ENCODE data around the gene PTCH1. TPM values are rescaled to one million over a fixed set of nuclear protein-coding genes. Genes with fewer than 3 reads are reported as not detected.

PTCH1 gene
- total and polyA plus RNA-seq, 2 experiments from 2014 or later, result 36.8 to 44.1 TPM

DNA sequence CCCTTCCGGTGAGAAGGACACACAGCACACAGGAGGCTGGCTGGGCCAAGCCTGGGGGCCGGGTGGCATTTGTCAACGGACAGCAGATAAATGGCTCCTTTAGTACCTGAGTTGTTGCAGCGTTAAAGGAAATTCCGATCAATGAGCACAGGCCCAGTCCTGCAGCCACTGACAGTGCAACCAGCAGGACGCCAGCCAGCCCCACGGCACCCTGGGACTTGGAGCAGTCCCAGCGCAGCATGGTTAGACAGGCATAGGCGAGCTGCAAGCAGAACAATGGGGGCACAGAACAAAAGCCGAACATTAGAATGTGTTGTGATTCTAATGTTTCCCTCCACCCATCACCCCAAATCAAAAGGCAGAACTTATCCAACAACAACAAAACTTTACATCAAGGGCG is 39.3 kb downstream of the PTCH1 start:
- Histone ChIP-seq H3K9me3 (ENCODE audit: low read depth) (no peaks in the 10 kb centered on the region), H3K79me2 (peaks cover 95% of the 10 kb centered on the region), H3K27me3 (no peaks in the 10 kb centered on the region), H2AFZ (no peak overlapping the region), H3K4me2 (no peak overlapping the region), H3K36me3 (replicated peaks; ENCODE audit: insufficient read depth, low read depth) (peaks cover 3% of the 10 kb centered on the region), H4K20me1 (ENCODE audit: insufficient read depth, poor library complexity, severe bottlenecking) (peaks cover 66% of the 10 kb centered on the region), H3K4me3 (no peak overlapping the region), H3K4me1 (ENCODE audit: insufficient read depth) (no peaks in the 10 kb centered on the region), H3K9me2 (replicated peaks; ENCODE audit: insufficient read depth) (no peaks in the 10 kb centered on the region), H3K27ac (no peak overlapping the region)
- no peak for DNase-seq (ENCODE audit: low spot score)
- TF ChIP-seq, protein P1, sequence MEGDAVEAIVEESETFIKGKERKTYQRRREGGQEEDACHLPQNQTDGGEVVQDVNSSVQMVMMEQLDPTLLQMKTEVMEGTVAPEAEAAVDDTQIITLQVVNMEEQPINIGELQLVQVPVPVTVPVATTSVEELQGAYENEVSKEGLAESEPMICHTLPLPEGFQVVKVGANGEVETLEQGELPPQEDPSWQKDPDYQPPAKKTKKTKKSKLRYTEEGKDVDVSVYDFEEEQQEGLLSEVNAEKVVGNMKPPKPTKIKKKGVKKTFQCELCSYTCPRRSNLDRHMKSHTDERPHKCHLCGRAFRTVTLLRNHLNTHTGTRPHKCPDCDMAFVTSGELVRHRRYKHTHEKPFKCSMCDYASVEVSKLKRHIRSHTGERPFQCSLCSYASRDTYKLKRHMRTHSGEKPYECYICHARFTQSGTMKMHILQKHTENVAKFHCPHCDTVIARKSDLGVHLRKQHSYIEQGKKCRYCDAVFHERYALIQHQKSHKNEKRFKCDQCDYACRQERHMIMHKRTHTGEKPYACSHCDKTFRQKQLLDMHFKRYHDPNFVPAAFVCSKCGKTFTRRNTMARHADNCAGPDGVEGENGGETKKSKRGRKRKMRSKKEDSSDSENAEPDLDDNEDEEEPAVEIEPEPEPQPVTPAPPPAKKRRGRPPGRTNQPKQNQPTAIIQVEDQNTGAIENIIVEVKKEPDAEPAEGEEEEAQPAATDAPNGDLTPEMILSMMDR (IDR thresholded peaks at IDR 0.05; ENCODE audit: poor library complexity), result no peak
- TF ChIP-seq EZH2 (IDR thresholded peaks at IDR 0.05; ENCODE audit: borderline replicate concordance) (no peak), EZH2phosphoT487 (IDR thresholded peaks at IDR 0.05; ENCODE audit: low read depth, severe bottlenecking, unreplicated experiment) (no peak)
- WGBS (ENCODE audit: low lambda C conversion rate, missing lambda C conversion rate), result 95% methylated on average over 11 of the region's 11 CpGs

DNA sequence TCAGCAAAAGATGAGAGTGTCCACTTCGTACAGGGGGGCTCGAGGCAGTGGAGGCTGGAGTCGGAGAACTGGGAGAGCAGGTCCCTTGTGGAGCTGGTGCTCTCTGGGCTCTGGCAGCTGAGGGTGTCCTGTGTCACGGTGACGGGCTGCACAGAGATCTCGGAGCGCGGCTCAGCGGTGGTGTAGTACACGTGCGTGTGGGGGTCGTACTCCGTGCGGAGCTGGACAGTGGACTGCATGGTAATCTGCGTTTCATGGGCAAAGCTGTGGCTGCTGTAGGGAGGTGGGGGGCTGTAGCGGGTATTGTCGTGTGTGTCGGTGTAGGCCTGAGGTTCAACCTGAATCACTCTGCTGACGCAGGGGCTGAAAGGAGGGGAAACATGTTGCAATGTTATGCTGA is 48.0 kb downstream of the PTCH1 start:
- H3K27ac ChIP-seq, result peak overlapping the region; percentile 1
- 97% methylated on average over 19 of the region's 19 CpGs for WGBS (ENCODE audit: low lambda C conversion rate, missing lambda C conversion rate)
- no peaks in the 10 kb centered on the region for H3K27me3 ChIP-seq
- DNase-seq (ENCODE audit: low spot score), result no peak
- peaks cover 12% of the 10 kb centered on the region for H4K20me1 ChIP-seq (ENCODE audit: insufficient read depth, poor library complexity, severe bottlenecking)
- TF ChIP-seq EZH2phosphoT487 (IDR thresholded peaks at IDR 0.05; ENCODE audit: low read depth, severe bottlenecking, unreplicated experiment), result no peak
- TF ChIP-seq, protein P1 (IDR thresholded peaks at IDR 0.05; ENCODE audit: poor library complexity), result no peak
- TF ChIP-seq EZH2 (IDR thresholded peaks at IDR 0.05; ENCODE audit: borderline replicate concordance), result no peak
- no peak overlapping the region for H2AFZ ChIP-seq
- no peaks in the 10 kb centered on the region for H3K9me3 ChIP-seq (ENCODE audit: low read depth)
- H3K4me3 ChIP-seq, result no peak overlapping the region
- no peak overlapping the region for H3K4me2 ChIP-seq
- no peaks in the 10 kb centered on the region for H3K9me2 ChIP-seq (replicated peaks; ENCODE audit: insufficient read depth)
- no peaks in the 10 kb centered on the region for H3K36me3 ChIP-seq (replicated peaks; ENCODE audit: insufficient read depth, low read depth)
- peaks cover 16% of the 10 kb centered on the region for H3K4me1 ChIP-seq (ENCODE audit: insufficient read depth)
- peaks cover 76% of the 10 kb centered on the region for H3K79me2 ChIP-seq

DNA sequence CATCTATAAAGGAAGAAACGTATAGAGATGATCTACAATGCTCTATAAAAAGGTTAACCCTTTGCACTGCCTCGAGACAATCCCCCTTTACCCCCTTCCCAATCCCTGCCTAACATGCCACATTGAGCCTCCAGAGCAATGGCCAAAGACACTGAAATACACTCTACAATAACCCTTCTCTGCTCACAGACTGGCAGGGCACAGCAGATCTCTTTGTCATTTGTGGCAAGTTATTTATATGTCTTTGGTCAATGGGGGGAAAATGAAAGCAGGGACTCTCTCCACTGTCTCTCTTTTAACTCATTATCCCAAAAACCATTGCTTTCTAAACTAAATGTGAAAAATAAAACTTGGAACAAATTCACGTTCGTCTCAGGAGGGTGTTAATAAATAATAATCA is 51.7 kb downstream of the PTCH1 start:
- Histone ChIP-seq H3K27me3 (no peaks in the 10 kb centered on the region), H2AFZ (no peak overlapping the region), H3K79me2 (peaks cover 80% of the 10 kb centered on the region), H3K4me2 (no peak overlapping the region), H3K27ac (peak overlapping the region; percentile 90), H3K4me1 (ENCODE audit: insufficient read depth) (peaks cover 40% of the 10 kb centered on the region), H3K9me3 (ENCODE audit: low read depth) (no peaks in the 10 kb centered on the region), H4K20me1 (ENCODE audit: insufficient read depth, poor library complexity, severe bottlenecking) (peaks cover 27% of the 10 kb centered on the region), H3K9me2 (replicated peaks; ENCODE audit: insufficient read depth) (no peaks in the 10 kb centered on the region), H3K36me3 (replicated peaks; ENCODE audit: insufficient read depth, low read depth) (no peaks in the 10 kb centered on the region), H3K4me3 (no peak overlapping the region)
- TF ChIP-seq, protein P1 (IDR thresholded peaks at IDR 0.05; ENCODE audit: poor library complexity), result no peak
- TF ChIP-seq EZH2 (IDR thresholded peaks at IDR 0.05; ENCODE audit: borderline replicate concordance) (no peak), EZH2phosphoT487 (IDR thresholded peaks at IDR 0.05; ENCODE audit: low read depth, severe bottlenecking, unreplicated experiment) (no peak)
- no peak for DNase-seq (ENCODE audit: low spot score)
- WGBS (ENCODE audit: low lambda C conversion rate, missing lambda C conversion rate), result 79% methylated on average over 4 of the region's 4 CpGs

Measured in hepatocyte (in vitro differentiated cells).